ENCODE measurements around the gene FAM20B. TPM values are rescaled to one million over a fixed set of nuclear protein-coding genes. Genes with fewer than 3 reads are reported as not detected.

FAM20B gene
- total RNA-seq, 1 experiment from 2014 or later: 35.4 TPM

GRCh38 chr1:178999061-178999460 lies 26.6 kb upstream of the FAM20B start:
- Mint-ChIP-seq H3K27ac (no peak overlapping the region; a peak in 1 of 7 replicates), H3K9me3 (peaks cover 19 to 20% of the 10 kb centered on the region in 2 experiments; a peak in 4 of 5 replicates)
- no peak overlapping the region for H2AK5ac ChIP-seq (ENCODE audit: insufficient read length, low read length)

More at GRCh38 chr1:178999061-178999460, 26.6 kb upstream of the FAM20B start:
- H2BK15ac ChIP-seq (ENCODE audit: low read depth, low read length): no peak overlapping the region
- no peak overlapping the region for H3K14ac ChIP-seq (ENCODE audit: insufficient read depth, low read length)
- no peak overlapping the region for H3K56ac ChIP-seq (ENCODE audit: insufficient read length, low read depth, low read length)
- H3K36me3 Mint-ChIP-seq (ENCODE audit: insufficient read depth in 1 of 3, low read depth in 3 of 3): peaks cover 0 to 15% (median 7%) of the 10 kb centered on the region in 3 experiments; a peak in 5 of 7 replicates
- H3K4me1 ChIP-seq (ENCODE audit: insufficient read depth, low read length): no peaks in the 10 kb centered on the region
- H3K79me2 ChIP-seq (ENCODE audit: insufficient read depth, low read length): no peaks in the 10 kb centered on the region
- no peak for TF ChIP-seq CTCF (conservative IDR thresholded peaks at IDR 0.05)
- no CpG with 5 or more reads among the region's 5 CpGs for WGBS (ENCODE audit: extremely low coverage, insufficient read length, low lambda C conversion rate)
- peaks cover 8 to 19% of the 10 kb centered on the region in 2 experiments for H3K4me1 Mint-ChIP-seq
- no peak overlapping the region for H2BK20ac ChIP-seq (ENCODE audit: low read depth, low read length, poor library complexity, severe bottlenecking)
- H4K20me1 ChIP-seq (ENCODE audit: control insufficient read depth, insufficient read depth, insufficient read length): no peaks in the 10 kb centered on the region
- no peak overlapping the region for H2BK120ac ChIP-seq (ENCODE audit: low read depth, low read length, poor library complexity, severe bottlenecking)
- no peak for DNase-seq
- H3K27ac ChIP-seq (ENCODE audit: insufficient read length, low read depth, low read length): no peak overlapping the region
- no peaks in the 10 kb centered on the region for H3K79me1 ChIP-seq (ENCODE audit: insufficient read depth, low read depth, low read length, poor library complexity, severe bottlenecking)
- H3K4me3 Mint-ChIP-seq: no peak overlapping the region
- no peak overlapping the region for H4K8ac ChIP-seq (replicated peaks; ENCODE audit: insufficient read length, low read depth, low read length)
- no peak overlapping the region for H3T11ph ChIP-seq (ENCODE audit: low read length)
- no peak overlapping the region for H3K9ac ChIP-seq (ENCODE audit: extremely low read depth, insufficient read length, low read length)
- H3K23ac ChIP-seq (ENCODE audit: insufficient read length, low read depth, low read length): no peak overlapping the region
- H3K4me2 ChIP-seq (ENCODE audit: insufficient read depth, insufficient read length, low read length): no peak overlapping the region
- H3K23me2 ChIP-seq (ENCODE audit: insufficient read length, low read depth, low read length, poor library complexity, severe bottlenecking): no peaks in the 10 kb centered on the region
- H3K27me3 Mint-ChIP-seq (ENCODE audit: low read depth): peaks cover 1% of the 10 kb centered on the region
- no peak overlapping the region for H3K4ac ChIP-seq (ENCODE audit: low read depth, low read length)
- H2BK12ac ChIP-seq (ENCODE audit: insufficient read length, low read depth, low read length): no peak overlapping the region
- H4K91ac ChIP-seq (ENCODE audit: insufficient read length, low read depth, low read length): no peak overlapping the region
- H4K5ac ChIP-seq (ENCODE audit: insufficient read length, low read depth, low read length): no peak overlapping the region
- H3K18ac ChIP-seq (ENCODE audit: insufficient read length, low read depth, low read length): no peak overlapping the region
- no peak overlapping the region for H2AFZ ChIP-seq (ENCODE audit: low read length)
- H3K9me3 ChIP-seq (ENCODE audit: control insufficient read depth, low read depth, low read length): no peaks in the 10 kb centered on the region
- no peak overlapping the region for H2BK5ac ChIP-seq (ENCODE audit: insufficient read length, low read length)
- no peaks in the 10 kb centered on the region for H3K27me3 ChIP-seq (ENCODE audit: insufficient read depth, low read length)

Measured in H9 (cell line).